Dermis blood vessel endothelial cell (primary cell): ENCODE measurements around the gene APOE. TPM values are rescaled to one million over a fixed set of nuclear protein-coding genes. Genes with fewer than 3 reads are reported as not detected.
"Not testable (repeated sequence)": the region's sequence is repeated elsewhere in the genome, so short reads cannot be mapped to it uniquely, and the experiment has no call there.

ENCODE experiments used
- DNase-seq: peaks from one replicate; pipeline ENCODE4 v3.0.0; 2010
- total RNA-seq: library from RNA; depleted of rRNA; stranded (reverse); fragments of >200 nt; gene quantifications from 2 replicates; pipeline ENCODE4 v1.2.3, GENCODE V29; 2014

The APOE gene
- total RNA-seq, result 4.0 and 7.8 TPM in 2 replicates

DNA sequence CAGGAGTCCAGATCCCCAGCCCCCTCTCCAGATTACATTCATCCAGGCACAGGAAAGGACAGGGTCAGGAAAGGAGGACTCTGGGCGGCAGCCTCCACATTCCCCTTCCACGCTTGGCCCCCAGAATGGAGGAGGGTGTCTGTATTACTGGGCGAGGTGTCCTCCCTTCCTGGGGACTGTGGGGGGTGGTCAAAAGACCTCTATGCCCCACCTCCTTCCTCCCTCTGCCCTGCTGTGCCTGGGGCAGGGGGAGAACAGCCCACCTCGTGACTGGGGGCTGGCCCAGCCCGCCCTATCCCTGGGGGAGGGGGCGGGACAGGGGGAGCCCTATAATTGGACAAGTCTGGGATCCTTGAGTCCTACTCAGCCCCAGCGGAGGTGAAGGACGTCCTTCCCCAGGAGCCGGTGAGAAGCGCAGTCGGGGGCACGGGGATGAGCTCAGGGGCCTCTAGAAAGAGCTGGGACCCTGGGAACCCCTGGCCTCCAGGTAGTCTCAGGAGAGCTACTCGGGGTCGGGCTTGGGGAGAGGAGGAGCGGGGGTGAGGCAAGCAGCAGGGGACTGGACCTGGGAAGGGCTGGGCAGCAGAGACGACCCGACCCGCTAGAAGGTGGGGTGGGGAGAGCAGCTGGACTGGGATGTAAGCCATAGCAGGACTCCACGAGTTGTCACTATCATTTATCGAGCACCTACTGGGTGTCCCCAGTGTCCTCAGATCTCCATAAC is at the start of gene APOE:
TSS of gene APOE (plus strand) at position 360 of the 724 bp plus-strand sequence. CDS start 829 bp downstream, outside the sequence.
- DNase-seq, result no peak

DNA sequence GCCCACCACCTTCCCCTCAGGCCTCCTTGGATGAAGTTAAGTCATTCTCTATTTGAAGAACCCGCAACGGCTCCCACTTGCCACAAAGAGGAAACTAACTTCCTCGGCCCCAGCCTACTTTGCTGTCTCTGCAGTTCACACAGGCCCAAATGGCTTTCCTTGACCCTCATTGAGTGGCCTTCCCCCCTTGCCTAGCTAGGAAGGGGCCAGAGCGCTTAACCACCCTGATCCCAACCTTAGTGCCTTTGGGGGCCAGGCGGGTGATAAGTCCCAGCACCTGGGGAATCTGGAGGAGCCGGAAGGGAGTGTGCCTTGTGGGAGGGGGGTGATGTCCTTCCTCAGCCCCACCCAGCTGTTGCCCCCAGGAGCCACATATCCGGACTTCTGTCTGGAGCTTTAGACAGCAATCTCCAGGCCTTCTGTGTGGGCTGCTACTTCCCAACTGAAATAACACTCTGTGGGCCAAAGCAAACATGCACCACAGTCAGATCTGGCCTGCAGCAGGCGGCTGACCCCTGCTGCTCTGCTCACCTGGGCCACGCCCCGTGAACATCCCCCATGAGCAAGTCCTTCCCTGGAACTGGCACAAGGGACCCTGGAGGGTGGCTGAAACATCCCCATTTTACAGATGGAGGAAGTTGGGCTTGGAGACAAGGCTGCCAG is 49.0 kb upstream of the APOE start:
- peak; percentile 74 for DNase-seq

DNA sequence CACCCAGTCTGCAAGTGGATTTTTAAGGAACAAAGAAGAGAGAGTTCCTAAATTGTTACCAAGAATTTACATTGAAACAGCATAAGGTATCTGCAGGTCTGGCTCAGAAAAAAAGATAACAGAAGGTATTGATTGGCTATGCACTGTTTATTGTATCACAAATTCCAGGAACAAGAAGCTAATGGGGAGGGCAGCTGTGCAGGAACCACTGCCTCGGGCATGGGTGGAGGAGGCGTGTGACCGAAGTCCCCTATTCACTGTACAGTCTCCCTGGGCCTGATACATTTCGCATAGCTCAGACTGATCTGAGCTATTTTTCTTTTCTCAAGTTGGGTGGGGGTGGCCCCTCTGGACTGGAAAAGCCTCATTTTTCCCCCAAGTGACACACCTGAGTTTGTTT is 47.8 kb upstream of the APOE start:
- no peak for DNase-seq

DNA sequence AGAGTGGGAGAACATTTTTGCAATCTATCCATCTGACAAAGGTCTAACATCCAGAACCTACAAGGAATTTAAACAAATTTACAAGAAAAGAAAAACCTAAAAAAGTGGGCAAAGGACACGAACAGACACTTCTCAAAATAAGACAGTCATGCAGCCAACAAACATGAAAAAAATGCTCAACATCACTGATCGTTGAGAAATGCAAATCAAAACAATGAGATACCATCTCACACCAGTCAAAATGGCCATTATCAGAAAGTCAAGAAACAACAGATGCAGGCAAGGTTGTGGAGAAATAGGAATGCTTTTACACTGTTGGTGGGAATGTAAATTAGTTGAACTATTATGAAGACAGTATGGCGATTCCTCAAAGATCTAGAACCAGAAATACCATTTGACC is 44.0 kb upstream of the APOE start:
- not testable (repeated sequence) for DNase-seq

GRCh38 chr19:44863990-44864389 is 41.6 kb upstream of the APOE start:
- DNase-seq, result no peak

GRCh38 chr19:44865196-44865767 is 40.3 kb upstream of the APOE start:
- no peak for DNase-seq

- DNase-seq, result no peak
Measured at GRCh38 chr19:44866664-44867063, 38.9 kb upstream of the APOE start.

DNA sequence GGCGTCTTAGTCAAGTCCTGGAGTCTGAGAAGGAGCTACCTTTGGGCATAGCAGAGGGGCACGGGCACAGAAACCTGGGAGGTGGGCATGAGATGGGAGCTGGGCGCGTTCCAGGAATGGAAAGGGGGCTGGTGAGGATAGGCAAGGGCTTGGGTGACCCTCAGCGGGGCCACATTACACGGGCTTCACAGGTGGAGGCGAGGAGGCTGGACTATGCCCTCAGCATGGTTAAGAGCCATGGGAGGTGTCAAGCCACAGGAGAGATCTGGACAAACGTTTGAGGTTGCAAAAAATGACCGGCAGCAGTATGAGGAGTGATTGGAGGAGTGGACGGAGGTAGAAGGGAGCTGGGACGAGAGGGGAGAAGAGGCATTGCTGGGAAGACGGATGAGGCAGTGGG is 38.0 kb upstream of the APOE start:
- no peak for DNase-seq

- peak; percentile 79 for DNase-seq
Measured at GRCh38 chr19:44869733-44870470, 35.7 kb upstream of the APOE start.

- DNase-seq, result no peak
Measured at GRCh38 chr19:44871809-44872208, 33.8 kb upstream of the APOE start.

GRCh38 chr19:44872661-44873060 is 32.9 kb upstream of the APOE start:
- DNase-seq, result no peak

- no peak for DNase-seq
Measured at GRCh38 chr19:44874317-44874716, 31.3 kb upstream of the APOE start.

GRCh38 chr19:44875666-44876451 is 29.7 kb upstream of the APOE start:
- DNase-seq, result peak; percentile 73

DNA sequence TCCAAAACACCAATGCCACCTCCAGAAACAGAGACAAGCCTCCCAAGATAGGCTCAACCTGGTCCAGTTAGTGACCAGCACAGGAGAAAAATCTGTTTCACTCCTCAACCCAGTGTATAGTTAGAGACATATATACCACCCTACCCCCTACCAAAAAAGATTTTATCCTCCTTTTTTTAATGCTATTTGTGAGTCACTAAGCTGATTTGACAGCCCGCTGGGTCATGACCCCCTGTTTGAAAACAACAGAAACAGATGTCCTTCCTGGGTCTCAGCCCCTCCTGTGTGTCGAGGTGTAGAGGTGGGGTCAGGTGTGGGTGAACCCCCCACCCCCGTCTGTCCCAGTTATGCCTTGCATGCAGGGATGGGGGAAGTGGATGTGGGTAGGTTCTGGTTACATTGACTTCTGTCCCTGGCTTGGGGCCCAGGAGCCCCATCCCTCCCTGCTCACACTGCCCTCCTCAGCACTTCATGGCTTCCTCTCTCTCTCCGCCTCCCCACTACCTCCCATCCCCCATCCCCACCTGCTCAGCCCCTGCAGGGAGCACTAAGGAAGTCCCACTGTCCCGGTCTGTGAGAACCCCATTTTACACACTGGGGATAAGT is 28.6 kb upstream of the APOE start:
- DNase-seq, result no peak

DNA sequence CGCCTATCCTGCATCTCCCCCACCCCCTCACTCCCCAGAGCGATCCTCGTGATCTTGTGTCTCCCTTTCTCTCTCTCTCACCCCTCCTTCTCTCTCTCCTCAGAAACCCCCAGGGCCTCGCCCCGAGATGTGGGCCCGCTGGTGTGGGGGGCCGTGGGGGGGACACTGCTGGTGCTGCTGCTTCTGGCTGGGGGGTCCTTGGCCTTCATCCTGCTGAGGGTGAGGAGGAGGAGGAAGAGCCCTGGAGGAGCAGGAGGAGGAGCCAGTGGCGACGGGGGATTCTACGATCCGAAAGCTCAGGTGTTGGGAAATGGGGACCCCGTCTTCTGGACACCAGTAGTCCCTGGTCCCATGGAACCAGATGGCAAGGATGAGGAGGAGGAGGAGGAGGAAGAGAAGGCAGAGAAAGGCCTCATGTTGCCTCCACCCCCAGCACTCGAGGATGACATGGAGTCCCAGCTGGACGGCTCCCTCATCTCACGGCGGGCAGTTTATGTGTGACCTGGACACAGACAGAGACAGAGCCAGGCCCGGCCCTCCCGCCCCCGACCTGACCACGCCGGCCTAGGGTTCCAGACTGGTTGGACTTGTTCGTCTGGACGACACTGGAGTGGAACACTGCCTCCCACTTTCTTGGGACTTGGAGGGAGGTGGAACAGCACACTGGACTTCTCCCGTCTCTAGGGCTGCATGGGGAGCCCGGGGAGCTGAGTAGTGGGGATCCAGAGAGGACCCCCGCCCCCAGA is 27.3 kb upstream of the APOE start:
- DNase-seq, result no peak

- no peak for DNase-seq
Measured at GRCh38 chr19:44879309-44880065, 26.1 kb upstream of the APOE start.

GRCh38 chr19:44882063-44882462 is 23.5 kb upstream of the APOE start:
- DNase-seq, result no peak

- not testable (repeated sequence) for DNase-seq
Measured at GRCh38 chr19:44882619-44883397, 22.8 kb upstream of the APOE start.

GRCh38 chr19:44883922-44884321 is 21.7 kb upstream of the APOE start:
- no peak for DNase-seq

DNA sequence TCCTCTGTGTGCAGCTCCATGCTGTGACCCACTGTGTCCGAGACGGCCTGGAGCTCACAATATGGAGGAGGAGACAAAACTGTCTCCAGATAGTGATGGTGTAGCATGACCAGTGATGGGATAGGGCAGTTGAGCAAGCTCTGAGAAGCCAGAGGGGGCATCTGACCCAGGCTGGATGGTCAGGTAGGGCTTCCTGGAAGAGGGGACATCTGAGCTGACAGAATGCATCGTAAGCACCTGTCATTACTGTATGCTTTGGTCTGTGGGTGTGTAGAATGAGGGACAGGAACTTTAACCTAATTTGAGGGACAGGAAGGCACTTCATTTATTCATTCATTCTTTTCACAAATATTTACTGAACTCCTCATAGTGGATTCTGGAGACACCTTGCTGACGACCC is 21.0 kb upstream of the APOE start:
- DNase-seq, result no peak
